Cardiac fibroblast (primary cell): ENCODE measurements around the gene ELL.
A peak's percentile ranks its signal among the peaks of the same experiment; 100 is the strongest.

Experiments used
- DNase-seq, 2 donors: peaks; one replicate each; pipeline versions ENCODE4 v3.0.0 to v3.0.0-alpha.2; 2010; ENCODE audit warnings: low read depth in 2 of 2
- H3K4me3 ChIP-seq, 2 donors: replicated peaks in 1 of 2; 1 replicate in 1 of 2; 2 replicates in 1 of 2; pipeline ENCODE4 v1.5.1; 2011; ENCODE audit warnings: low read depth in 2 of 2, low read length in 2 of 2, mild to moderate bottlenecking in 2 of 2, moderate library complexity in 1 of 2
- TF ChIP-seq, protein P1 (sequence below): IDR thresholded peaks from one replicate; pipeline ENCODE4 v1.5.1; 2011; ENCODE audit warnings: low read depth, mild to moderate bottlenecking, low read length, inconsistent platforms

ELL gene

GRCh38 chr19:18464646-18465045 is 57.2 kb downstream of the ELL start:
- TF ChIP-seq, protein P1, sequence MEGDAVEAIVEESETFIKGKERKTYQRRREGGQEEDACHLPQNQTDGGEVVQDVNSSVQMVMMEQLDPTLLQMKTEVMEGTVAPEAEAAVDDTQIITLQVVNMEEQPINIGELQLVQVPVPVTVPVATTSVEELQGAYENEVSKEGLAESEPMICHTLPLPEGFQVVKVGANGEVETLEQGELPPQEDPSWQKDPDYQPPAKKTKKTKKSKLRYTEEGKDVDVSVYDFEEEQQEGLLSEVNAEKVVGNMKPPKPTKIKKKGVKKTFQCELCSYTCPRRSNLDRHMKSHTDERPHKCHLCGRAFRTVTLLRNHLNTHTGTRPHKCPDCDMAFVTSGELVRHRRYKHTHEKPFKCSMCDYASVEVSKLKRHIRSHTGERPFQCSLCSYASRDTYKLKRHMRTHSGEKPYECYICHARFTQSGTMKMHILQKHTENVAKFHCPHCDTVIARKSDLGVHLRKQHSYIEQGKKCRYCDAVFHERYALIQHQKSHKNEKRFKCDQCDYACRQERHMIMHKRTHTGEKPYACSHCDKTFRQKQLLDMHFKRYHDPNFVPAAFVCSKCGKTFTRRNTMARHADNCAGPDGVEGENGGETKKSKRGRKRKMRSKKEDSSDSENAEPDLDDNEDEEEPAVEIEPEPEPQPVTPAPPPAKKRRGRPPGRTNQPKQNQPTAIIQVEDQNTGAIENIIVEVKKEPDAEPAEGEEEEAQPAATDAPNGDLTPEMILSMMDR, result no peak
- peak; percentile 81 to 96 for DNase-seq
- H3K4me3 ChIP-seq, result no peak overlapping the region

GRCh38 chr19:18461471-18461870 is 60.4 kb downstream of the ELL start:
- H3K4me3 ChIP-seq, result no peak overlapping the region
- DNase-seq, result no peak

DNA sequence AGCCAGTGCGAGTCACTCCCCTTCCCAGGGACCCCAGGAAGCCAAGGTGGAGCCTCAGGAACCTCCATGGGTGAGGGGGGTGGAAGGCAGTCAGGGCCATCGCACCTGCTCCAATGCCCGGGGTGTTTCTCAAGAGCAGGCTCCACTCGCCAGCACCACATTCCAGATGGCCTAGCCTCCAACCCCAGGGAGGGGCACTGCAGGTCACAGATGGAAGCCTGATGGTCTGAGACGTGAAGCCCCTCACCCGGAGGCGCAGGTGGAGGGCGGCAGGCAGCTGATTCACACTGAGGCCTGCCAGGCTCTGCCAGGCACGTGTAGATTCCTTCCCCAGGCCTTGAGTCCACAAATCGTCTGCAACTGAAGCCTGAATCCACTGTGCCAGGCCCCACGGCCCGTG is 61.0 kb downstream of the ELL start:
- TF ChIP-seq, protein P1, result no peak

More at GRCh38 chr19:18461471-18461870, 60.4 kb downstream of the ELL start:
- TF ChIP-seq, protein P1, result no peak

DNA sequence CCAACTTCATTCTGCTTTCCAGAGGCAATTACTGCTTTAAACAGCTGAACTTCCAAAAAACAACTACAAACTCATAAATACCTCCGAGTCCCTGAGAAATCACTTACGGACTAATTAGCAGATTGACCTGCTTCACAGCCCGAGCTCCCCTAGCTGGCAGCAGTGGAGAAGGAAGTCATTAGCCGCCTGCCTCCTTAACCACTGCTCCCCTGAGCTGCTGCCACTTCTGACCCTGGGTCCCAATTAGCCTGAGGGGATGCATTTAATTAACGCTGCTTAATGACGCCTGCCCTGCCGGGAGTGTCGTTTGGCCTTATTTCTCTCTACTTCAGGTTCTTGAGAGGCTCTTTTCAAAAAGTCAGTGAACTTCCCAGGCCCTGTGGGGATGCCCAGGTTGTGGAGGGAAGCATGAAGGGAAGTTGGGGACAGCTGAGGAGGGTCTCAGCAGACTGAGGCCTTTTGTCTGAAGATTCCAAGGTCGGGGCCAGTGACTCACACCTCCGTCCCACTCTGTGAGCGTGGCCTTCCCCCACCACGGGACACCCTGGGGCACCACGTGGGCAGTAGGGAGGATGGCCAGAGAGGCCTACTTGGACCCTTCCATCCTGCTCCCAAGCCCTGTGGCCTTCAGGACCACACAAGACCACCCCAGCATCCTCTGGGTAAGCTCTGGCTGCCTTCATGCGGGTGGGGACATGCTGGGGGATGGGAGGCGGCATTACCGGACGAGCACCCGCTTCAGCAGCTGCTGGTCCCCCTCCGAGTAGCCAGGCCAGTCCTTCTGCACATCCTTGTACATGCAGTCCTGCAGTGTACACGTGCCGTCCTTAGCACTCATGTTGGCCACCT is 64.2 kb downstream of the ELL start:
- no peak for DNase-seq
- H3K4me3 ChIP-seq, result no peak overlapping the region
- TF ChIP-seq, protein P1, result no peak

More for the DNA sequence above, 61.0 kb downstream of the ELL start:
- DNase-seq, result no peak
- no peak overlapping the region for H3K4me3 ChIP-seq

DNA sequence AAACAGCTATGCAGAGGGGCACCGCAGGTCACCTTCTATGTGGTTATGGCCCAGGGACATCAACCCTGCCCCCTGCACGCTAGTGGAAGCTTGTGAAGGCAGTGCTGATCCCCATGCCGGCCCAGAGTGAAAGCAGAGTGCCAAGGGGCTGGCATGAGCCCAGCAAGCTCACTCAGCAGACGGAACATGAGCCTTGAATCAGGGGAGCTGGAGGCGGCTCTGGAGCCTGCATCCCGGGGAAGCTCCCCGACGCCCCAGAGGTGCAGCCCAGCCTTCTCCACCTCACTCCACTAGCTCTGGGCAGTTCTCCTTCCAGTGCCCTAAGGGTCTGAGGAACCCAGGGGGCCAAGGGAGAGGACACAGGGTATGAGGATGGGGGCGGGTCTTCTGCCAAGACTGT is 64.9 kb downstream of the ELL start:
- TF ChIP-seq, protein P1, result no peak
- no peak overlapping the region for H3K4me3 ChIP-seq
- DNase-seq, result peak in 1 of 2 donors; percentile 56

GRCh38 chr19:18456279-18456678 is 65.6 kb downstream of the ELL start:
- TF ChIP-seq, protein P1, result no peak
- DNase-seq, result no peak
- no peak overlapping the region for H3K4me3 ChIP-seq
